ENCODE data around the gene PEG3. TPM values are rescaled to one million over a fixed set of nuclear protein-coding genes. Genes with fewer than 3 reads are reported as not detected.

The PEG3 gene
- total RNA-seq = 10 to 100 TPM in 1 of 4 donors, 1 to 10 TPM in 3; 6.1 to 12.7 (median 6.5) TPM

DNA sequence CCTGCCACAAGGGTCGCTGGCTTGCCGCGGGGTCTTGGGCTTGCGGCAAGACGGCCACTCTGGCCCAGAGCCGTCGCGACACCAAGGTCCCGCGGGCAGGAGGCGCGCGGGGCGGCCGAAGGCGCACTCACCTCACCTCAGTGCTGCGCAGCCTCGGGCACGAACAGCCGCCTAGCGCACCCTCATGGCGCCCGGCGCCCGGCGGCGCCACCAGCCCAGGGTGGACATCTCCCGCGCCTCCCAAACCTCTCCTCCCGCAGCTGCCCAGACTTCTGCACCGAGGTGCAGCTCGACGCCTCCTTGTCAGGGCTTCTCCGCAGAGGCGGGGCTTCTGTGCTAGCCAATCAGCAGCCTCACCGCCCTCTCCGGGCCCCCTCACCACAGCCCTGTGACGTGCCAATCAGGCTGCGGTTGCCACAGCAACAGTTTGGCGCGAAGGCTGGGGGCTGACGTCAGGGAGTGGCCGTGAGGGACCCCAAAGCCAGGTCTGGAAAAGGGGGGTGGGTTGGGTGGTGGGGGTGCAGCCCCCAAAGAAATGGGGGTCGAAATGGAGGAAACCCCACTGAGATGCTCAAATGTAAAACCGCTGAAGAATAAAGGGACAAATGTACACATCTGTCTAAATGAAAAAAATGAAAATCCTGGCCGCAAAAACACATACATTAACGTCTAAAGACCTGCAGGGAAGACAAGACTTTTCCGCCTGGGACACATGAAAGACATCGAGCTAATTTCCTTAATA, at the start of gene PEG3, which contains the start of gene ZIM2:
TSS of gene PEG3 (minus strand) at position 276 of the 742 bp plus-strand sequence. CDS start 16,071 bp downstream, outside the sequence.
TSS of gene ZIM2 (minus strand) at position 276 of the 742 bp plus-strand sequence. CDS start 16,449 bp downstream, outside the sequence.
- TF ChIP-seq CTCF (IDR thresholded peaks at IDR 0.05; ENCODE audit: low read depth) = no peak

GRCh38 chr19:56885173-56885985, 44.9 kb upstream of the PEG3 start:
- TF ChIP-seq CTCF (IDR thresholded peaks at IDR 0.05; ENCODE audit: low read depth) = no peak

GRCh38 chr19:56884441-56884840, 43.9 kb upstream of the PEG3 start:
- TF ChIP-seq CTCF (IDR thresholded peaks at IDR 0.05; ENCODE audit: low read depth) = no peak

GRCh38 chr19:56880592-56881190, 40.2 kb upstream of the PEG3 start:
- no peak for TF ChIP-seq CTCF (IDR thresholded peaks at IDR 0.05; ENCODE audit: low read depth)

GRCh38 chr19:56877069-56877715, 36.7 kb upstream of the PEG3 start:
- no peak for TF ChIP-seq CTCF (IDR thresholded peaks at IDR 0.05; ENCODE audit: low read depth)

DNA sequence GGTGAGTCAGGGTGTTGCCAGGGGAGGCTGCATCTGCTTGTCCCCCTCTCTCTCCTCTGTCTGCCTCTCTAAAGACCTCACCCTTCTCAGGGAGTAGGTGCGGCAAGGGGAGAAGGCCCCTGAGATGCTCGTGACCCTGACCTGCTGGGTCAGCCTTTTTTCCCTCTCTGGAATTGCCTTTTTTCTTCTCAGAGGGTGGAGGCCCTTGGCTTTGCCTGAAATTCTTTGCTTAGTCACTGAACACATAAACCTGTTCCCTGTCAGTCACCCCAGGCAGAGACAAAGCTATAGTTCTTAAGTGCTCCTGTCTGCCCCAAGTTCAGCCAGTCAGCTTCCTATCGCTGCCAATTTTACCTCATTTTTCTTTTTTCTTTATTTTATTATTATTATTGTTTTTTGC, 35.2 kb upstream of the PEG3 start:
- no peak for TF ChIP-seq CTCF (IDR thresholded peaks at IDR 0.05; ENCODE audit: low read depth)

Measured in subcutaneous adipose tissue (tissue), 4 donors.